HepG2 (cell line): ENCODE results near the gene DCHS2. TPM values are rescaled to one million over a fixed set of nuclear protein-coding genes. Genes with fewer than 3 reads are reported as not detected.

Experiments used
- ATAC-seq: fragments of 200-7000 bp; cut with Tn5 transposase; 3 replicates; pipeline ENCODE4 v1.9.1; 2020; ENCODE audit warnings: mild to moderate bottlenecking, moderate library complexity
- BruUV-seq: library from RNA; stranded (reverse); fragments of 400-500 nt; replicated peaks from 2 replicates; lab custom pipeline; 2021; lab: Mats Ljungman, UMichigan
- CTCF ChIA-PET: fragments of 300-600 bp; formaldehyde crosslinking; extraction: SDS; loops from one replicate; lab custom pipeline; 2021; ENCODE audit warnings: low total read pairs, inconsistent platforms, low intra/inter-chr PET ratio; lab: Yijun Ruan, JAX
- POLR2A ChIA-PET: fragments of 350-600 bp; sonication (Branson Sonifier 250); formaldehyde crosslinking; loops from one replicate; lab custom pipeline; 2020; ENCODE audit warnings: antibody characterized with exemption, inconsistent platforms; lab: Yijun Ruan, JAX
- DNase-seq: peaks from one replicate; pipeline ENCODE4 v3.0.0-alpha.2; 2015; ENCODE audit warnings: low spot score
- FAIRE-seq: peaks from 3 replicates; lab custom pipeline; 2011; peaks lifted over from hg19 to GRCh38; lab: Jason Lieb, UNC
- H2AFZ ChIP-seq: one replicate; pipeline ENCODE4 v1.6.1; 2011; ENCODE audit warnings: low read length, inconsistent platforms
- H3K27ac ChIP-seq: fragments of 300-600 bp; 3 replicates; pipeline ENCODE4 v1.8.0; 2011; ENCODE audit warnings: mixed run types, mild to moderate bottlenecking, mixed read lengths, low read length, inconsistent platforms; ENCODE audit not compliant: insufficient read depth; ENCODE audit errors: extremely low read length
- H3K27me3 ChIP-seq, 2 experiments: fragments of 200-600 bp in 1 of 2; 2 replicates in 1 of 2; 3 replicates in 1 of 2; pipeline versions ENCODE4 v1.6.0 to v1.8.0; 2011; ENCODE audit warnings: low read length in 2 of 2, mild to moderate bottlenecking in 2 of 2, moderate library complexity in 2 of 2, inconsistent platforms in 1 of 2; ENCODE audit not compliant: insufficient read depth in 2 of 2, control insufficient read depth in 1 of 2
- H3K36me3 ChIP-seq, 2 experiments: fragments of 200-600 bp in 1 of 2; replicated peaks in 1 of 2; 2 replicates in 1 of 2; 3 replicates in 1 of 2; pipeline versions ENCODE4 v1.5.1 to v1.8.0; 2011; ENCODE audit warnings: low read length in 2 of 2, inconsistent platforms in 1 of 2; ENCODE audit not compliant: insufficient read depth in 2 of 2, control insufficient read depth in 1 of 2
- H3K4me1 ChIP-seq: 2 replicates; pipeline ENCODE4 v1.5.1; 2012; ENCODE audit warnings: low read length, inconsistent platforms; ENCODE audit not compliant: insufficient read depth
- H3K4me2 ChIP-seq: 2 replicates; pipeline ENCODE4 v1.6.0; 2011; ENCODE audit warnings: low read depth, low read length, inconsistent platforms
- H3K4me3 ChIP-seq, 3 experiments: fragments of 200-600 bp in 1 of 3; sonication (generic), shearing (Covaris generic) in 1 of 3; replicated peaks in 1 of 3; 2 replicates each; pipeline ENCODE4 v1.5.1; 2011 to 2016; ENCODE audit warnings: low read length in 3 of 3, inconsistent platforms in 2 of 3, low read depth in 2 of 3, mild to moderate bottlenecking in 2 of 3, control low read depth in 1 of 3, mixed read lengths in 1 of 3; ENCODE audit not compliant: insufficient read depth in 1 of 3
- H3K79me2 ChIP-seq: one replicate; pipeline ENCODE4 v1.6.1; 2011; ENCODE audit warnings: low read length, inconsistent platforms; ENCODE audit not compliant: insufficient read depth
- H3K9ac ChIP-seq: 2 replicates; pipeline ENCODE4 v1.6.0; 2011; ENCODE audit warnings: mild to moderate bottlenecking, low read depth, low read length, inconsistent platforms; ENCODE audit not compliant: insufficient read depth
- H3K9me3 ChIP-seq: 2 replicates; pipeline ENCODE4 v1.5.1; 2012; ENCODE audit warnings: mild to moderate bottlenecking, low read length
- H4K20me1 ChIP-seq: 2 replicates; pipeline ENCODE4 v1.6.0; 2011; ENCODE audit warnings: inconsistent platforms, mild to moderate bottlenecking, low read length, moderate library complexity; ENCODE audit not compliant: insufficient read depth
- CTCF ChIP-seq: sonication (generic); formaldehyde crosslinking; IDR thresholded peaks from 2 replicates; pipeline ENCODE4 v1.5.0; 2020; ENCODE audit warnings: mild to moderate bottlenecking, missing genetic modification reagents, moderate library complexity
- MYNN ChIP-seq: sonication (generic); formaldehyde crosslinking; IDR thresholded peaks from 2 replicates; pipeline ENCODE4 v1.4.0; 2020; ENCODE audit warnings: mild to moderate bottlenecking, low read depth, missing genetic modification reagents
- NFYC ChIP-seq: IDR thresholded peaks from 2 replicates; pipeline ENCODE4 v1.6.1; 2016; ENCODE audit warnings: missing genetic modification reagents, missing compliant biosample characterization
- YEATS2 ChIP-seq: sonication (generic); formaldehyde crosslinking; IDR thresholded peaks from 2 replicates; pipeline ENCODE4 v1.4.0; 2020; ENCODE audit warnings: missing genetic modification reagents, borderline replicate concordance
- ZKSCAN8 ChIP-seq: IDR thresholded peaks from 2 replicates; pipeline ENCODE4 v1.6.1; 2016; ENCODE audit warnings: borderline replicate concordance, missing genetic modification reagents, missing compliant biosample characterization
- ZNF674 ChIP-seq: sonication (generic); formaldehyde crosslinking; IDR thresholded peaks from 2 replicates; pipeline ENCODE4 v1.5.0; 2020; ENCODE audit warnings: low read depth, mild to moderate bottlenecking, missing genetic modification reagents
- ZNF773 ChIP-seq: sonication (generic); formaldehyde crosslinking; IDR thresholded peaks from 2 replicates; pipeline ENCODE4 v1.4.0; 2020; ENCODE audit warnings: missing genetic modification reagents, borderline replicate concordance
- ZSCAN21 ChIP-seq: sonication (generic); formaldehyde crosslinking; IDR thresholded peaks from 2 replicates; pipeline ENCODE4 v1.8.0; 2022; ENCODE audit warnings: mild to moderate bottlenecking, missing genetic modification reagents, moderate library complexity, borderline replicate concordance
- WGBS: methylation state at CpG from one replicate; pipeline ENCODE4 v1.1.6; 2017; ENCODE audit warnings: low lambda C conversion rate; 5-methylcytosine and 5-hydroxymethylcytosine counted together
- in situ Hi-C: cut with HindIII; loops from 2 replicates; pipeline ENCODE4 v1.10.0; 2017; ENCODE audit warnings: low pct_unique_long_range_greater_than_20kb; ENCODE audit not compliant: extremely low pct_ligation_motif_present
- intact Hi-C: fragments of 100-400 bp; cut with micrococcal nuclease; formaldehyde crosslinking; loops from one replicate; pipeline ENCODE4 v1.10.0; 2022; ENCODE audit not compliant: unreplicated experiment
- polyA plus RNA-seq, 8 experiments: library from polyadenylated mRNA; depleted of rRNA in 3 of 8; stranded (reverse) in 7 of 8; unstranded in 1 of 8; fragments of >200 nt; fragmentation: Illumina TruSeq in 4 of 8; extraction: Trizol in 4 of 8; gene quantifications; 2 replicates each; pipeline versions ENCODE4 v1.2.1 to v1.2.3, GENCODE V29; 2011 to 2016; ENCODE audit warnings: low read depth in 4 of 8, missing spikeins in 1 of 8, mixed read lengths in 1 of 8; ENCODE audit not compliant: insufficient read depth in 1 of 8
- total RNA-seq, 5 experiments: library from RNA; depleted of rRNA; stranded (reverse); fragments of >200 nt; fragmentation: Illumina TruSeq; extraction: Trizol; gene quantifications; 2 replicates each; pipeline ENCODE4 v1.2.3, GENCODE V29; 2016; ENCODE audit warnings: low read depth in 1 of 5

DCHS2 gene
- total and polyA plus RNA-seq, 2 of the 13 experiments (the other 11 are each of a cell fraction or from before 2014, with no cell fraction given): 0.03 TPM; not detected in 1

GRCh38 chr4:154354883-154355282 is 136.7 kb downstream of the DCHS2 start (continued):
- no peak for TF ChIP-seq MYNN (CRISPR knock-in tag)
- TF ChIP-seq YEATS2 (CRISPR knock-in tag): no peak
- no peak for TF ChIP-seq ZSCAN21 (CRISPR knock-in tag)
- no peak for TF ChIP-seq ZNF674 (CRISPR knock-in tag)
- TF ChIP-seq ZKSCAN8: no peak

- H3K9ac ChIP-seq: no peak overlapping the region
- ATAC-seq: peak; percentile 59
- no peak for FAIRE-seq
- intact Hi-C loops (no loop called here), in situ Hi-C loops (no loop called here)
- H3K79me2 ChIP-seq: no peaks in the 10 kb centered on the region
- WGBS: 5% methylated on average over 2 of the region's 2 CpGs
- no peak overlapping the region for H2AFZ ChIP-seq
- BruUV-seq: no TSS peak
- TF ChIP-seq CTCF (CRISPR knock-in tag) (peak; percentile 29; the same call in 1 of the 2 replicates), ZNF773 (CRISPR knock-in tag) (no peak), NFYC (CRISPR knock-in tag) (no peak)
- H3K27me3 ChIP-seq: no peaks in the 10 kb centered on the region
- DNase-seq: peak; percentile 12
- no peaks in the 10 kb centered on the region for H3K9me3 ChIP-seq
- ChIA-PET CTCF (no interaction called here), POLR2A (no interaction called here)
- H3K36me3 ChIP-seq: no peaks in the 10 kb centered on the region
- no peak overlapping the region for H3K4me3 ChIP-seq
- H3K4me2 ChIP-seq: no peak overlapping the region
- no peaks in the 10 kb centered on the region for H3K4me1 ChIP-seq
- no peak overlapping the region for H3K27ac ChIP-seq
- H4K20me1 ChIP-seq: no peaks in the 10 kb centered on the region
Measured at GRCh38 chr4:154349829-154350228, 141.8 kb downstream of the DCHS2 start.
